ENCODE results near the gene CCDC28B. TPM values are rescaled to one million over a fixed set of nuclear protein-coding genes. Genes with fewer than 3 reads are reported as not detected.
A peak's percentile ranks its signal among the peaks of the same experiment; 100 is the strongest.

The CCDC28B gene
- total and polyA plus RNA-seq, 2 of the 13 experiments (the other 11 are each of a cell fraction or from before 2014, with no cell fraction given), result 2.6 to 3.5 TPM

GRCh38 chr1:32179443-32180185 lies 20.8 kb upstream of the CCDC28B start, which contains the start of gene TXLNA (continued):
- TF ChIP-seq HBP1 (CRISPR knock-in tag; IDR thresholded peaks at IDR 0.05; ENCODE audit: low read depth), result no peak
- peak; percentile 94; the same call in 1 of the 2 replicates for TF ChIP-seq ZSCAN30 (CRISPR knock-in tag; IDR thresholded peaks at IDR 0.05)
- TF ChIP-seq ARID3A (IDR thresholded peaks at IDR 0.05; ENCODE audit: low read depth, low read length), result no peak
- peak; percentile 99 for TF ChIP-seq ZNF687 (CRISPR knock-in tag; IDR thresholded peaks at IDR 0.05)
- TF ChIP-seq ZNF652 (CRISPR knock-in tag; IDR thresholded peaks at IDR 0.05; ENCODE audit: borderline replicate concordance, low read depth), result no peak
- peak; percentile 97 for TF ChIP-seq MYC (CRISPR knock-in tag; IDR thresholded peaks at IDR 0.05; ENCODE audit: borderline replicate concordance)
- no peak for TF ChIP-seq U2AF2 (IDR thresholded peaks at IDR 0.05; ENCODE audit: low read depth, low read length)
- TF ChIP-seq HES4 (CRISPR knock-in tag; IDR thresholded peaks at IDR 0.05; ENCODE audit: borderline replicate concordance), result peak; percentile 93
- no peak; the same call in 1 of the 2 replicates for TF ChIP-seq THAP7 (CRISPR knock-in tag; IDR thresholded peaks at IDR 0.05)
- TF ChIP-seq ZNF335 (CRISPR knock-in tag; IDR thresholded peaks at IDR 0.05), result peak; percentile 54
- no peak for TF ChIP-seq PRPF4 (IDR thresholded peaks at IDR 0.05; ENCODE audit: low read depth, low read length, poor library complexity, severe bottlenecking)
- TF ChIP-seq MATR3 (CRISPR knock-in tag; IDR thresholded peaks at IDR 0.05), result no peak
- TF ChIP-seq PAF1 (CRISPR knock-in tag; IDR thresholded peaks at IDR 0.05), result no peak
- peak; percentile 50; the same call in 1 of the 2 replicates for TF ChIP-seq GZF1 (CRISPR knock-in tag; IDR thresholded peaks at IDR 0.05)
- peak; percentile 74 for TF ChIP-seq ZNF280D (CRISPR knock-in tag; IDR thresholded peaks at IDR 0.05)
- TF ChIP-seq HOXD1 (CRISPR knock-in tag; IDR thresholded peaks at IDR 0.05), result peak; percentile 23; the same call in 1 of the 2 replicates
- no peak for TF ChIP-seq NONO (IDR thresholded peaks at IDR 0.05)
- peak; percentile 92 for TF ChIP-seq NONO (CRISPR knock-in tag; conservative IDR thresholded peaks at IDR 0.05)
